A549 treated with RU486 at 1 μM for 4 hours (cell line): ENCODE results near the gene IGFBP4. TPM values are rescaled to one million over a fixed set of nuclear protein-coding genes. Genes with fewer than 3 reads are reported as not detected.

Source experiments
- total RNA-seq: library from RNA; stranded (reverse); fragments of 200-300 nt; extraction: Qiagen RNA extraction; gene quantifications from 5 replicates; pipeline ENCODE4 v1.2.3, GENCODE V29; 2022; ENCODE audit warnings: low read depth

Gene IGFBP4
- total RNA-seq, result 1,992 to 2,812 TPM (median 2,504 TPM) in 5 replicates

GRCh38 chr17:40443196-40443987 is at the start of gene IGFBP4:
TSS of gene IGFBP4 (plus strand) at chr17:40443450. CDS start at chr17:40443736, 286 bp downstream.

DNA sequence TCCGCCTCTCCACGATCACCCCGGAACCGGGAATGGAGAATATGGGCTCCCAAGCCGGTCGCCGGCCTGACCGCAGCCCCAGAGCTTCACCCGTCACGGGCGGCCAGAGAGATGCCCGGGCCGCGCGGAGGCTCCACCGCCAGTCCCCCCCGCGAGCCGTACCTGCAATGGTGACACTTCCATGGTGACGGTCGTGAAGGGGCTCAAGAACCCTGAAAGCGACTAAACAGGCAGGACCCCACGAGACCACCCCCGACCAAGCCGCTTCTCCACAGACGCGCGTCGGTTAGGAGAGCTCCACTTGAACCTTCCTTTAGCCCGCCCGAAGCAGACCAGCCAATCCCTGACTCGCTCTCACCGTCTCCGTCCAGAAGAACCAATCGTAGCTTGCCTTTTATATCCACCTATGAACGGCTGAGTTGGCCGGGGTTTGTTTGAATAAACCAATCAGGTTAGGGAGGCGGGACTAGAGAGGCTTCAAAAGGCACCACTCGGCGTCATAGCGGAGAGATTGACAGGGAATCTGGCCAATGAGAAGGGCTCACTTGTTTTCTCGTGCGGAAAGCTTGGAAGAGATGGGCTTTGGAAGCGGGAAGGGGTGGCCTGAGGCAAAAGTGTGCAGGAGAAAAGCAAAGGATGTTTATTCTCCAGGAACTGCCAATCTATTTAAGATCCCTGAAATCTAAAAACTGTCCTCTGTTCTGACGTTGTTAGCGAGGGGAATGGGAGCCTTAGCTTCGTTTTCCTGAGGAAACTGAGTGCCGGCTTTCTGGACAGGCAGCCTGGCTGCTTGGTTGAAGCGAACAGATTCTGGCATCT is 25.4 kb upstream of the IGFBP4 start, which contains the start of gene TOP2A:
Gene TOP2A (minus strand): TSS at position 288 of the 819 bp plus-strand sequence. CDS start 105 bp downstream, at position 183.

DNA sequence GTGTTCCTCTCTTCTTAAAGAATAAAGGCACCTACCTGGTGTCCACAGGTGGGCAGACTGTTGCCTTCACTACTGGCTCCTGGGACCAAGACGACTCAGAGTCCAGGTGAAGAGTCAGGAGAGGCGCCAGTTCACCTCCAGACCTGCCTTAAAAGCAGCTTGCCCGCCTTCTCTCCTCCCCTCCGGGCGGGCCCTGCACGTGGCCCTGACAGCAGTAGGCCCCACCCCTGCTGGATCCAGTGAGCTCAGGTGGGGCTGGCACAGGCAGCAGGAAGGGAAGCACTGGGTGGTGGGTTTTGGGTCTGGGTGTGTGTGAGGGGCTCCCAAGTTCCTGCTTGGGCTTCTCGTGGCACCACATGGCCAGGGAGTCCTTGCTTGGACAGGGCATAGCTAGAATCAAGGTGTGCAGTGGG is 58.3 kb downstream of the IGFBP4 start, which contains the start of gene TNS4:
Gene TNS4 (minus strand): TSS at position 125 of the 413 bp plus-strand sequence. CDS start 5,198 bp downstream, outside the sequence.

Other genes starting within 250 kb of the IGFBP4 start
- 17.5 to 22.6 TPM (median 18.1 TPM) in 5 replicates for gene WIPF2, start 224.1 kb upstream of the IGFBP4 start, total RNA-seq
- 53.9 to 62.4 TPM (median 58.9 TPM) in 5 replicates for gene CDC6, start 155.6 kb upstream of the IGFBP4 start, total RNA-seq
- gene RARA, start 134.3 kb upstream of the IGFBP4 start, total RNA-seq, result 35.1 to 42.9 TPM (median 37.0 TPM) in 5 replicates
- 0.51 to 0.98 TPM (median 0.87 TPM) in 5 replicates for gene GJD3, start 78.7 kb upstream of the IGFBP4 start, total RNA-seq
- gene TOP2A, start 25.6 kb upstream of the IGFBP4 start, total RNA-seq, result 132 to 273 TPM (median 231 TPM) in 5 replicates
- 97.4 to 131 TPM (median 101 TPM) in 5 replicates for gene TNS4, start 58.2 kb downstream of the IGFBP4 start, total RNA-seq
- gene CCR7, start 122.0 kb downstream of the IGFBP4 start, total RNA-seq, result 0.64 to 1.3 TPM (median 1.0 TPM) in 5 replicates
- 107 to 119 TPM (median 111 TPM) in 5 replicates for gene SMARCE1, start 204.4 kb downstream of the IGFBP4 start, total RNA-seq
- 0.30 to 0.59 TPM (median 0.38 TPM) in 4 of 5 replicates, not detected in the other for gene KRT222, start 221.7 kb downstream of the IGFBP4 start, total RNA-seq